Small intestine (tissue), 7 donors: ENCODE data around the gene PRRC2B. TPM values are rescaled to one million over a fixed set of nuclear protein-coding genes. Genes with fewer than 3 reads are reported as not detected.
"Not testable (repeated sequence)": the region's sequence is repeated elsewhere in the genome, so short reads cannot be mapped to it uniquely, and the experiment has no call there.

Experiments
- DNase-seq, 2 donors: peaks; one replicate each; pipeline versions ENCODE4 v3.0.0 to v3.0.0-alpha.2; 2013
- FAIRE-seq: peaks from 2 replicates; lab custom pipeline; 2012; peaks lifted over from hg19 to GRCh38; lab: Jason Lieb, UNC
- H3K27ac ChIP-seq, 3 donors: one replicate each; pipeline ENCODE4 v1.5.1; 2013; ENCODE audit warnings: low read length in 2 of 3, mild to moderate bottlenecking in 2 of 3, control low read depth in 1 of 3, inconsistent platforms in 1 of 3, low read depth in 1 of 3, moderate library complexity in 1 of 3
- H3K27me3 ChIP-seq, 3 donors: one replicate each; pipeline ENCODE4 v1.6.1; 2013; ENCODE audit warnings: low read length in 3 of 3, inconsistent platforms in 1 of 3; ENCODE audit not compliant: control insufficient read depth in 3 of 3, insufficient read depth in 3 of 3
- H3K36me3 ChIP-seq, 3 donors: one replicate each; pipeline ENCODE4 v1.6.1; 2013; ENCODE audit warnings: low read length in 3 of 3, inconsistent platforms in 1 of 3, low read depth in 1 of 3, mild to moderate bottlenecking in 1 of 3, moderate library complexity in 1 of 3; ENCODE audit not compliant: control insufficient read depth in 3 of 3, insufficient read depth in 2 of 3
- H3K4me1 ChIP-seq, 3 donors: one replicate each; pipeline ENCODE4 v1.6.1; 2013; ENCODE audit warnings: low read length in 2 of 3, inconsistent platforms in 1 of 3, low read depth in 1 of 3, mild to moderate bottlenecking in 1 of 3, moderate library complexity in 1 of 3; ENCODE audit not compliant: control insufficient read depth in 3 of 3, insufficient read depth in 2 of 3
- H3K4me3 ChIP-seq, 3 donors: one replicate each; pipeline ENCODE4 v1.5.1; 2013; ENCODE audit warnings: low read length in 3 of 3, control low read depth in 1 of 3, inconsistent platforms in 1 of 3, low read depth in 1 of 3, mild to moderate bottlenecking in 1 of 3, moderate library complexity in 1 of 3
- H3K9me3 ChIP-seq, 2 donors: one replicate each; pipeline ENCODE4 v1.6.1; 2013; ENCODE audit warnings: low read depth in 1 of 2, low read length in 1 of 2; ENCODE audit not compliant: control insufficient read depth in 2 of 2, insufficient read depth in 1 of 2
- WGBS, 3 donors: extraction: QIAGEN DNeasy Blood & Tissue Kit; methylation state at CpG; one replicate each; pipeline ENCODE4 v1.1.7; 2013; 5-methylcytosine and 5-hydroxymethylcytosine counted together
- polyA plus RNA-seq, 4 donors: library from polyadenylated mRNA; stranded (reverse) in 3 of 4; unstranded in 1 of 4; fragments of 200-250 nt in 3 of 4; fragments of 120-200 nt in 1 of 4; gene quantifications; one replicate each; pipeline versions ENCODE4 v1.2.1 to v1.2.3, GENCODE V29; 2013
- donor health status: healthy with polysubstance abuse.
- donor health status: control.
- donor health status: control.
- donor health status: Bipolar disorder and iron deficiency.
- donor health status: healthy.

Gene PRRC2B
- polyA plus RNA-seq, 4 donors, result 18.9 to 138 (median 40.7) TPM

DNA sequence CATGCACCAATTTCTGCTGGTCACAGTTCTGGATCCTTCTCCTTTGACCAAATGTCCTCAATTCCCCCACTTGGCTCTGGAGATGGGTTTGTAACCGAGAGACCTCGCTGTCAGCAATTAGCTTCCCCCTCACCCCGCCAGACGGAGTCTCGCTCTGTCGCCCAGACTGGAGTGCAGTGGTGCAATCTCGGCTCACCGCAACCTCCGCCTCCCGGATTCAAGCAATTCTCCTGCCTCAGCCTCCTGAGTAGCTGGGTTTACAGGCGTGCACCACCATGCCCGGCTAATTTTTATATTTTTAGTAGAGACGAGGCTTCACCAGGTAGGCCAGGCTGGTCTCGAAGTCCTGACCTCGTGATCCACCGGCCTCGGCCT, 21.3 kb upstream of the PRRC2B start:
- not testable (repeated sequence) for H3K4me1 ChIP-seq, FAIRE-seq, DNase-seq, H3K36me3 ChIP-seq, H3K27me3 ChIP-seq, H3K9me3 ChIP-seq
- Histone ChIP-seq H3K4me3 (peak overlapping the region in 2 of 3 donors; percentile 74 to 77), H3K27ac (peak overlapping the region; percentile 93 to 99 (median 95))
- WGBS, 3 donors, result 40 to 52% (median 51%) methylated on average over 17 of the region's 17 CpGs

- not testable (repeated sequence) for H3K27me3 ChIP-seq, FAIRE-seq, H3K4me3 ChIP-seq, DNase-seq, H3K9me3 ChIP-seq, H3K36me3 ChIP-seq, H3K27ac ChIP-seq, H3K4me1 ChIP-seq
- WGBS, 3 donors, result 62 to 72% (median 65%) methylated on average over 5 of the region's 5 CpGs
These were observed 19.2 kb upstream of the PRRC2B start for GRCh38 chr9:131374638-131375037.

DNA sequence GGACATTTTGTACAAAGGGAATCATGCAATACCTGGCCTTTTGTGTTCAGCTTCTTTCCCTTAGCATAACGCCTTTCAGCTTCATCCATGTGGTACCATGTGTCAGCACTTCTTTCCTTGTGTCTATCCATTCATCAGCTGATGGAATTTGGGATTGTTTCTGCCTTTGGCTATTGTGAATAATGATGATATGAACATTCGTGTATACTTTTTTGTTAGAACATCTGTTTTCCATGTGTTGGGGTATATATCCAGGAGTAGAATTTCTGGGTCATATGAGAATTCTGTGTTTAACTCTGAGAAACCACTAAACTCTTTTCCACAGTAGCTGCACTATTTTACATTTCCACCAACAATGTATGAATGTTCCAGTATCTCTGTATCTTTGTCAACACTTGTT, 14.8 kb upstream of the PRRC2B start:
- DNase-seq (no peak), FAIRE-seq (no peak)
- H3K9me3 ChIP-seq, result no peaks in the 10 kb centered on the region
- H3K27ac ChIP-seq, result no peak overlapping the region
- no peaks in the 10 kb centered on the region for H3K36me3 ChIP-seq
- H3K4me1 ChIP-seq, result peaks cover 0 to 8% (median 0%) of the 10 kb centered on the region in 3 donors
- WGBS, 3 donors, result 85 to 94% (median 92%) methylated on average over 2 of the region's 2 CpGs
- no peak overlapping the region for H3K4me3 ChIP-seq
- no peaks in the 10 kb centered on the region for H3K27me3 ChIP-seq

- H3K36me3 ChIP-seq, result no peaks in the 10 kb centered on the region
- FAIRE-seq, result no peak
- peaks cover 0 to 8% (median 0%) of the 10 kb centered on the region in 3 donors for H3K4me1 ChIP-seq
- WGBS, 3 donors, result 36 to 61% (median 46%) methylated on average over 19 of the region's 19 CpGs
- peak; percentile 46 to 75 for DNase-seq
- no peak overlapping the region for H3K4me3 ChIP-seq
- H3K9me3 ChIP-seq, result no peaks in the 10 kb centered on the region
- H3K27ac ChIP-seq, result peak overlapping the region; percentile 23 to 50 (median 24)
- H3K27me3 ChIP-seq, result no peaks in the 10 kb centered on the region
These were observed 10.8 kb upstream of the PRRC2B start for GRCh38 chr9:131382850-131383729.

- DNase-seq (no peak), FAIRE-seq (no peak)
- H3K27ac ChIP-seq, result no peak overlapping the region
- no peaks in the 10 kb centered on the region for H3K9me3 ChIP-seq
- no peak overlapping the region for H3K4me3 ChIP-seq
- 77 to 90% (median 77%) methylated on average over 5 of the region's 5 CpGs for WGBS, 3 donors
- no peaks in the 10 kb centered on the region for H3K36me3 ChIP-seq
- peaks cover 0 to 8% (median 0%) of the 10 kb centered on the region in 3 donors for H3K4me1 ChIP-seq
- H3K27me3 ChIP-seq, result no peaks in the 10 kb centered on the region
These were observed 8.6 kb upstream of the PRRC2B start for GRCh38 chr9:131385296-131385695.

GRCh38 chr9:131386281-131386680, 7.6 kb upstream of the PRRC2B start:
- peaks cover 0 to 8% (median 0%) of the 10 kb centered on the region in 3 donors for H3K4me1 ChIP-seq
- H3K27me3 ChIP-seq, result no peaks in the 10 kb centered on the region
- H3K36me3 ChIP-seq, result no peaks in the 10 kb centered on the region
- H3K9me3 ChIP-seq, result no peaks in the 10 kb centered on the region
- DNase-seq, result no peak
- H3K27ac ChIP-seq, result no peak overlapping the region
- 70 to 80% (median 73%) methylated on average over 6 of the region's 6 CpGs for whole genome bisulfite sequencing, 3 donors
- H3K4me3 ChIP-seq, result no peak overlapping the region
- no peak for FAIRE-seq

GRCh38 chr9:131387394-131387793, 6.5 kb upstream of the PRRC2B start:
- H3K4me1 ChIP-seq, result peaks cover 0 to 8% (median 0%) of the 10 kb centered on the region in 3 donors
- no peak overlapping the region for H3K4me3 ChIP-seq
- WGBS, 3 donors, result 69 to 78% (median 72%) methylated on average over 6 of the region's 6 CpGs
- no peak for DNase-seq
- H3K9me3 ChIP-seq, result no peaks in the 10 kb centered on the region
- H3K36me3 ChIP-seq, result no peaks in the 10 kb centered on the region
- FAIRE-seq, result no peak
- no peak overlapping the region for H3K27ac ChIP-seq
- H3K27me3 ChIP-seq, result no peaks in the 10 kb centered on the region

DNA sequence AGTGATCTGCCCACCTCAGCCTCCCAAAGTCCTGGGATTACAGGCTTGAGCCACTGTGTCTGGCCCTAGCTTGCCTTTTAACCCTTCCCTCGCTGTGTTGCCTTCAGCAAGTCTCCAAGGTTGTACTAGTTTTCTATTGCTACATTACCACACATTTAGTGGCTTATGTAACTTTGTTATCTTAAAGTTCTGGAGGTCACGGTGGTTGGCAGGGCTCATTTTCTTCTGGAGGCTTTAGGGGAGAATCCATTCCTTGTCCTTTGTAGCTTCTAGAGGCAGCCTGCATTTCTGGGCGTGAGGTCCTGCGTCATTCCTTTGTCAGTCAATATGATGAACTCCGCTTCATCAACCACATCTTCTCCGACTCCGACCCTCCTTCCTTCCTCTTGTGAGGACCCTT, 2.9 kb upstream of the PRRC2B start:
- Histone ChIP-seq H3K9me3 (no peaks in the 10 kb centered on the region), H3K4me3 (no peak overlapping the region), H3K36me3 (no peaks in the 10 kb centered on the region), H3K4me1 (peaks cover 0 to 15% (median 6%) of the 10 kb centered on the region in 3 donors), H3K27me3 (no peaks in the 10 kb centered on the region), H3K27ac (no peak overlapping the region)
- peak in 1 of 2 donors; percentile 45 for DNase-seq
- FAIRE-seq, result no peak
- WGBS, 3 donors, result 68 to 75% (median 68%) methylated on average over 7 of the region's 7 CpGs
